Neural progenitor cell (in vitro differentiated cells): ENCODE measurements around the gene ALDH1L2. TPM values are rescaled to one million over a fixed set of nuclear protein-coding genes. Genes with fewer than 3 reads are reported as not detected.

Experiments
- DNase-seq: peaks from one replicate; pipeline ENCODE4 v3.0.0-alpha.2; 2016; ENCODE audit warnings: low spot score
- H2AFZ ChIP-seq: fragments of 200-600 bp; sonication (generic); replicated peaks from 2 replicates; pipeline ENCODE4 v1.6.1; 2016; ENCODE audit warnings: antibody characterized with exemption
- H3F3A ChIP-seq: fragments of 200-600 bp; sonication (generic); 2 replicates; pipeline ENCODE4 v1.6.1; 2016; ENCODE audit warnings: antibody characterized with exemption, low read depth
- H3K27ac ChIP-seq: fragments of 200-600 bp; sonication (generic); 2 replicates; pipeline ENCODE4 v1.5.1; 2016; ENCODE audit warnings: mild to moderate bottlenecking
- H3K27me3 ChIP-seq: fragments of 200-600 bp; sonication (generic); 2 replicates; pipeline ENCODE4 v1.6.1; 2016; ENCODE audit warnings: mild to moderate bottlenecking, moderate library complexity
- H3K36me3 ChIP-seq: fragments of 200-600 bp; sonication (generic); 2 replicates; pipeline ENCODE4 v1.5.1; 2016
- H3K4me1 ChIP-seq: fragments of 200-600 bp; sonication (generic); 2 replicates; pipeline ENCODE4 v1.6.1; 2016; ENCODE audit warnings: mixed run types
- H3K4me2 ChIP-seq: fragments of 200-600 bp; sonication (generic); 2 replicates; pipeline ENCODE4 v1.6.1; 2016
- H3K4me3 ChIP-seq: fragments of 200-600 bp; sonication (generic); 2 replicates; pipeline ENCODE4 v1.5.1; 2016
- H3K79me2 ChIP-seq: fragments of 200-600 bp; sonication (generic); 2 replicates; pipeline ENCODE4 v1.6.1; 2016; ENCODE audit warnings: low read depth
- H3K9ac ChIP-seq: fragments of 200-600 bp; sonication (generic); 2 replicates; pipeline ENCODE4 v1.6.1; 2016
- H3K9me3 ChIP-seq: fragments of 200-600 bp; sonication (generic); 2 replicates; pipeline ENCODE4 v1.5.1; 2016; ENCODE audit warnings: low read depth
- H4K20me1 ChIP-seq: fragments of 200-600 bp; sonication (generic); 2 replicates; pipeline ENCODE4 v1.6.1; 2016; ENCODE audit warnings: low read depth
- H3K27ac Mint-ChIP-seq: 3 replicates; pipeline ENCODE4 v1.8.0; 2021; ENCODE audit warnings: mixed read lengths
- H3K27me3 Mint-ChIP-seq: 2 replicates; pipeline ENCODE4 v1.8.0; 2022; ENCODE audit warnings: low read depth, mild to moderate bottlenecking, inconsistent platforms, moderate library complexity, mixed read lengths; ENCODE audit not compliant: insufficient read depth
- H3K36me3 Mint-ChIP-seq: 3 replicates; pipeline ENCODE4 v1.8.0; 2021; ENCODE audit warnings: mixed read lengths
- H3K4me1 Mint-ChIP-seq: 3 replicates; pipeline ENCODE4 v1.8.0; 2021; ENCODE audit warnings: mixed read lengths
- H3K4me3 Mint-ChIP-seq: 3 replicates; pipeline ENCODE4 v1.8.0; 2021; ENCODE audit warnings: mild to moderate bottlenecking, moderate library complexity, mixed read lengths
- H3K9me3 Mint-ChIP-seq: 3 replicates; pipeline ENCODE4 v1.8.0; 2020; ENCODE audit warnings: mixed read lengths
- EZH2 ChIP-seq: fragments of 200-600 bp; sonication (generic); IDR thresholded peaks from 2 replicates; pipeline ENCODE4 v1.6.1; 2017; ENCODE audit warnings: antibody characterized with exemption, mild to moderate bottlenecking, moderate library complexity
- EZH2phosphoT487 ChIP-seq: fragments of 200-600 bp; sonication (generic); IDR thresholded peaks from 2 replicates; pipeline ENCODE4 v1.6.1; 2017; ENCODE audit warnings: antibody characterized with exemption
- total RNA-seq: library from RNA; depleted of rRNA; stranded (reverse); fragments of >200 nt; gene quantifications from 2 replicates; pipeline ENCODE4 v1.2.3, GENCODE V29; 2015; ENCODE audit warnings: low replicate concordance
- TF ChIP-seq, protein P1 (sequence below): fragments of 200-600 bp; sonication (generic); IDR thresholded peaks from 2 replicates; pipeline ENCODE4 v1.5.1; 2017; ENCODE audit warnings: antibody characterized with exemption, mild to moderate bottlenecking

ALDH1L2 gene
- total RNA-seq, 1 donor from 2014 or later: 0.13 TPM

DNA sequence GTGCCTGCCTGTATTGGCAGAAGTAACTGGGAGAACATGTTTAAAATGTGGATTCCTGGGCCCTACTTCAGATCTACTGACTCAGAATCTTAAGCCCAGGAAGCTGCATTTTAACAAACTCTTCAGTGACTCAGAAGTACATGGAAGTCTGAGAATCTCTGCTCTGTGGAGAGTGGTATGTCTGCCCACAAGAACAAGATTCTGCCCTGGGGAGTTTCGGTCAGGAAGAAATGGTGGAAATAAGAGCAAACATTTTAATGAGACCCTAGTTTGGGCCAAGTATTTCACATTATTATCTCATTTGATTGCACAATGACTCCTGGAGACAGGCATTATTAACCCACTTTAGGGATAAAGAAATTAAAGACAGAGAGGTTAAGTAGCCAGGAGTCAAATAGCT is 8.2 kb downstream of the ALDH1L2 start:
- Histone ChIP-seq H3K9me3 (no peaks in the 10 kb centered on the region), H4K20me1 (no peaks in the 10 kb centered on the region), H3K27me3 (no peaks in the 10 kb centered on the region), H3K27ac (no peak overlapping the region), H3K79me2 (no peaks in the 10 kb centered on the region), H3K36me3 (no peaks in the 10 kb centered on the region), H3K4me1 (peaks cover 7% of the 10 kb centered on the region), H2AFZ (no peak overlapping the region), H3K4me2 (no peak overlapping the region), H3K4me3 (no peak overlapping the region), H3K9ac (no peak overlapping the region), H3F3A (no peaks in the 10 kb centered on the region)
- Mint-ChIP-seq H3K4me1 (no peaks in the 10 kb centered on the region), H3K27ac (no peak overlapping the region), H3K4me3 (no peak overlapping the region), H3K9me3 (no peaks in the 10 kb centered on the region), H3K36me3 (no peaks in the 10 kb centered on the region), H3K27me3 (no peaks in the 10 kb centered on the region)
- DNase-seq: no peak
- no peak for TF ChIP-seq EZH2phosphoT487
- TF ChIP-seq, protein P1, sequence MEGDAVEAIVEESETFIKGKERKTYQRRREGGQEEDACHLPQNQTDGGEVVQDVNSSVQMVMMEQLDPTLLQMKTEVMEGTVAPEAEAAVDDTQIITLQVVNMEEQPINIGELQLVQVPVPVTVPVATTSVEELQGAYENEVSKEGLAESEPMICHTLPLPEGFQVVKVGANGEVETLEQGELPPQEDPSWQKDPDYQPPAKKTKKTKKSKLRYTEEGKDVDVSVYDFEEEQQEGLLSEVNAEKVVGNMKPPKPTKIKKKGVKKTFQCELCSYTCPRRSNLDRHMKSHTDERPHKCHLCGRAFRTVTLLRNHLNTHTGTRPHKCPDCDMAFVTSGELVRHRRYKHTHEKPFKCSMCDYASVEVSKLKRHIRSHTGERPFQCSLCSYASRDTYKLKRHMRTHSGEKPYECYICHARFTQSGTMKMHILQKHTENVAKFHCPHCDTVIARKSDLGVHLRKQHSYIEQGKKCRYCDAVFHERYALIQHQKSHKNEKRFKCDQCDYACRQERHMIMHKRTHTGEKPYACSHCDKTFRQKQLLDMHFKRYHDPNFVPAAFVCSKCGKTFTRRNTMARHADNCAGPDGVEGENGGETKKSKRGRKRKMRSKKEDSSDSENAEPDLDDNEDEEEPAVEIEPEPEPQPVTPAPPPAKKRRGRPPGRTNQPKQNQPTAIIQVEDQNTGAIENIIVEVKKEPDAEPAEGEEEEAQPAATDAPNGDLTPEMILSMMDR: no peak
- no peak for TF ChIP-seq EZH2

DNA sequence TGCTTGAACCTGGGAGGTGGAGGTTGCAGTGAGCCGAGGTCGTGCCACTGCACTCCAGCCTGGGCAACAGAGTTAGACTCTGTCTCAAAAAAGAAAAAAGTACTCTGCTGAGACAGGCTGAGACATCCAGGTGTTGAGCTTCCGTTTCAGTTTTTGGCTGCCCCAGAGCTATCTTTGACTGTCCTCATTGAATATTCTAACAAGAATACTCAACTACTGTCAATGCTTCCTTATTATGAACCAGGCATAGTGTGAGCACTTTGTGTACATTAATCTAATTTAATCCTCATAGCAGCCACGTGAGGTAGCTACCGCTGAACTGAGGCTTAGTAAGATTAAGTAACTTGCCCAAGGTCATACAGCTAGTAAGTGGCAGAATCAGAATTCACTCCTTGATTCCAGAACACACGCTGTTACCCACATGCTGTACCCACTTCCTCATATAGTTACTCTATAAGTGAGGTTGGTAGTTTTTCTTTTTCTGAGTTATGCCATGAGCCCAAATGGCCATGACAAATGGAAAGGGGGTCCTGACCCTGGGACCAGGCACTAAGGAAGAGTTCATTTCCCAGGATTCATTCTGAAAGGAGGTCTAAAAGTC is 11.3 kb downstream of the ALDH1L2 start:
- TF ChIP-seq, protein P1: no peak
- TF ChIP-seq EZH2phosphoT487 (no peak), EZH2 (no peak)
- H3F3A ChIP-seq: no peaks in the 10 kb centered on the region
- Mint-ChIP-seq H3K27me3 (no peaks in the 10 kb centered on the region), H3K36me3 (no peaks in the 10 kb centered on the region), H3K4me1 (no peaks in the 10 kb centered on the region), H3K27ac (no peak overlapping the region), H3K4me3 (no peak overlapping the region), H3K9me3 (no peaks in the 10 kb centered on the region)
- DNase-seq: no peak
- no peak overlapping the region for H3K4me3 ChIP-seq
- no peaks in the 10 kb centered on the region for H3K9me3 ChIP-seq
- H4K20me1 ChIP-seq: no peaks in the 10 kb centered on the region
- no peak overlapping the region for H3K9ac ChIP-seq
- no peaks in the 10 kb centered on the region for H3K36me3 ChIP-seq
- no peaks in the 10 kb centered on the region for H3K79me2 ChIP-seq
- H3K27me3 ChIP-seq: no peaks in the 10 kb centered on the region
- H3K4me1 ChIP-seq: no peaks in the 10 kb centered on the region
- no peak overlapping the region for H3K27ac ChIP-seq
- H3K4me2 ChIP-seq: no peak overlapping the region
- H2AFZ ChIP-seq: no peak overlapping the region

DNA sequence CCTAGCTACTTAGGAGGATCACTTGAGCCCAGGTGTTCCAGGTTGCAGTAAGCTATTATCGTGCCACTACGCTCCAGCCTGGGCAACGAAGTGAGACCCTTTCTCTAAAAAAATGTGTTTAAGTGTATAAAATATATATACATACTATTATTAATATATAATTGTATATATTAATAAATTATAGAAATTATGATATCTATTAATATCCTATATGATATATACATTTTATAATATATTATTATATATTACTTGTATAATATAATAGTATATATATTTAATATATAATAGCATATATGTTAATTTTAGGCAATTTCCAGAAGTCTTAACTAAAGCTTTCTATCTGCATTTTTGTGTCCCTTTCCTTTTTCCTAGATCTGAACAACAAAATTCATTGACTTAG is 12.3 kb downstream of the ALDH1L2 start:
- Mint-ChIP-seq H3K36me3 (no peaks in the 10 kb centered on the region), H3K27ac (no peak overlapping the region), H3K4me1 (no peaks in the 10 kb centered on the region), H3K9me3 (no peaks in the 10 kb centered on the region), H3K4me3 (no peak overlapping the region), H3K27me3 (no peaks in the 10 kb centered on the region)
- no peaks in the 10 kb centered on the region for H3K36me3 ChIP-seq
- no peaks in the 10 kb centered on the region for H3F3A ChIP-seq
- H3K4me1 ChIP-seq: no peaks in the 10 kb centered on the region
- H3K4me3 ChIP-seq: no peak overlapping the region
- no peak for TF ChIP-seq EZH2phosphoT487
- TF ChIP-seq, protein P1: no peak
- no peak for TF ChIP-seq EZH2
- no peaks in the 10 kb centered on the region for H3K79me2 ChIP-seq
- H3K27ac ChIP-seq: no peak overlapping the region
- H4K20me1 ChIP-seq: no peaks in the 10 kb centered on the region
- no peak overlapping the region for H3K4me2 ChIP-seq
- H2AFZ ChIP-seq: no peak overlapping the region
- H3K27me3 ChIP-seq: no peaks in the 10 kb centered on the region
- no peak for DNase-seq
- H3K9ac ChIP-seq: no peak overlapping the region
- no peaks in the 10 kb centered on the region for H3K9me3 ChIP-seq
